Tibial artery (tissue), 4 donors: ENCODE measurements around the gene DISC1.

Experiments used
- DNase-seq, 2 donors: peaks; one replicate each; pipeline ENCODE4 v3.0.0-alpha.2; 2019
- H3K27ac ChIP-seq, 2 donors: fragments of 200-600 bp; sonication (generic) in 1 of 2; 1 replicate in 1 of 2; 2 replicates in 1 of 2; pipeline ENCODE4 v1.5.1; 2018 to 2019; ENCODE audit warnings: mild to moderate bottlenecking in 1 of 2
- H3K27me3 ChIP-seq, 2 donors: fragments of 200-600 bp; sonication (generic) in 1 of 2; one replicate each; pipeline versions ENCODE4 v1.5.1 to v1.6.0; 2016 to 2019
- H3K36me3 ChIP-seq, 3 donors: fragments of 200-600 bp; sonication (generic) in 2 of 3; one replicate each; pipeline ENCODE4 v1.5.1; 2016 to 2019; ENCODE audit warnings: mild to moderate bottlenecking in 2 of 3
- H3K4me1 ChIP-seq, 4 donors: fragments of 200-600 bp; sonication (generic) in 2 of 4; 1 replicate in 3 of 4; 2 replicates in 1 of 4; pipeline ENCODE4 v1.5.1; 2016 to 2019
- H3K4me3 ChIP-seq, 2 donors: fragments of 200-600 bp; sonication (generic) in 1 of 2; 1 replicate in 1 of 2; 2 replicates in 1 of 2; pipeline ENCODE4 v1.5.1; 2018 to 2019; ENCODE audit warnings: mild to moderate bottlenecking in 2 of 2
- H3K9me3 ChIP-seq, 3 donors: fragments of 200-600 bp; sonication (generic) in 1 of 3; one replicate each; pipeline ENCODE4 v1.5.1; 2016 to 2019
- CTCF ChIP-seq, 2 experiments: fragments of 200-600 bp in 1 of 2; fragments of 450-650 bp in 1 of 2; IDR thresholded peaks; one replicate each; pipeline ENCODE4 v1.5.1; 2017 to 2019; ENCODE audit warnings: antibody characterized with exemption in 2 of 2, mild to moderate bottlenecking in 1 of 2, moderate library complexity in 1 of 2
- intact Hi-C: fragments of 100-400 bp; cut with DNase I; formaldehyde crosslinking; loops from one replicate; pipeline ENCODE4 v1.15.0; 2023; ENCODE audit warnings: low total_unique reads

DISC1 gene

GRCh38 chr1:231606712-231607111, 19.9 kb upstream of the DISC1 start:
- peaks cover 0 to 18% (median 3%) of the 10 kb centered on the region in 4 donors for H3K4me1 ChIP-seq

GRCh38 chr1:231610388-231610787, 16.2 kb upstream of the DISC1 start:
- Histone ChIP-seq H3K4me1 (no peaks in the 10 kb centered on the region), H3K4me3 (no peak overlapping the region), H3K36me3 (no peaks in the 10 kb centered on the region), H3K9me3 (no peaks in the 10 kb centered on the region), H3K27ac (no peak overlapping the region), H3K27me3 (no peaks in the 10 kb centered on the region)
- intact Hi-C loops, result no loop called here
- TF ChIP-seq CTCF (IDR thresholded peaks at IDR 0.05), result no peak
- DNase-seq, result no peak

More at GRCh38 chr1:231606712-231607111, 19.9 kb upstream of the DISC1 start:
- H3K9me3 ChIP-seq, result no peaks in the 10 kb centered on the region
- no peaks in the 10 kb centered on the region for H3K27me3 ChIP-seq
- intact Hi-C loops, result no loop called here
- H3K27ac ChIP-seq, result no peak overlapping the region
- no peak for DNase-seq
- no peak overlapping the region for H3K4me3 ChIP-seq
- TF ChIP-seq CTCF (IDR thresholded peaks at IDR 0.05), result no peak
- no peaks in the 10 kb centered on the region for H3K36me3 ChIP-seq

DNA sequence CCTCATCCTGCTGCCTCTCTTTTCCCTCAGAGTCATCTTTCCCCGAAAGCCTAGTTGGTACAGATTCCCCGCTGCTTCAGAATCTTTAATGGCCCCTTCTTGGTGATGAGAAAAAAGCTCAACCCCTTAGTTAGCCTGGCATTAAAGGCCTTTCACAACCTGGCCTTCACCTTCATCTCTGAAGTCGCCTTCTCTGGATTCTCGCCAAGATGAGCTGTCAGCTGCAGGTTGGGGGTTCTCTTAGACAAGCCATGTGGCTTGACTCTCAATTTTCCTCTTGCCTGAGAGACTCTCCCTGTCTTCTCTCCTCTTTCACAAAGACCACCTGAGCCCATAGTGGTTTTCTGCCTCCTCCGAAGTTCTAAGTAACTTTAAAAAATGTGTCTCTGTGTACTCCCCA, 15.5 kb upstream of the DISC1 start:
- Histone ChIP-seq H3K36me3 (no peaks in the 10 kb centered on the region), H3K27me3 (no peaks in the 10 kb centered on the region), H3K27ac (no peak overlapping the region), H3K4me1 (no peaks in the 10 kb centered on the region), H3K4me3 (no peak overlapping the region), H3K9me3 (no peaks in the 10 kb centered on the region)
- intact Hi-C loops, result no loop called here
- DNase-seq, result no peak
- TF ChIP-seq CTCF (IDR thresholded peaks at IDR 0.05), result no peak

DNA sequence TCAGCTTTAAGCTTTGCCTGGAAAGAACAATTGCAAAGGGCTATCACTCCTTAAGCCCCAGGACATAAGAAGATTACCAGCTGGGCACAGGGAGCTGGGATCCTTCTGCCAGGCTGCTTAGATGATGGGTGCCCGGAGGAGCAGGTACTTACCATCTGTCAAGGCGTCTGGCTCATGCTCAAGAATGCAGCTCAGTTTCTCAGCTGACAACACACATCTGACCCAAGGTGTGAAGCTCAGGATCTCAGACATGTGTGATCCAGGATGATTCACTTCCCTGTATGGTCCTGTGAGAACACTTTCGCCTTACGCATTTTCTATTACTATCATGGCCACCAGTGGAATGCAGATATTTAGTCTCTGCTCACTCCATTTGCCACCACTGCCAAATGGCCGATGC, 14.7 kb upstream of the DISC1 start:
- Histone ChIP-seq H3K4me3 (no peak overlapping the region), H3K27me3 (no peaks in the 10 kb centered on the region), H3K4me1 (no peaks in the 10 kb centered on the region), H3K9me3 (no peaks in the 10 kb centered on the region), H3K27ac (no peak overlapping the region), H3K36me3 (no peaks in the 10 kb centered on the region)
- no peak for DNase-seq
- no peak for TF ChIP-seq CTCF (IDR thresholded peaks at IDR 0.05)
- intact Hi-C loops, result no loop called here

DNA sequence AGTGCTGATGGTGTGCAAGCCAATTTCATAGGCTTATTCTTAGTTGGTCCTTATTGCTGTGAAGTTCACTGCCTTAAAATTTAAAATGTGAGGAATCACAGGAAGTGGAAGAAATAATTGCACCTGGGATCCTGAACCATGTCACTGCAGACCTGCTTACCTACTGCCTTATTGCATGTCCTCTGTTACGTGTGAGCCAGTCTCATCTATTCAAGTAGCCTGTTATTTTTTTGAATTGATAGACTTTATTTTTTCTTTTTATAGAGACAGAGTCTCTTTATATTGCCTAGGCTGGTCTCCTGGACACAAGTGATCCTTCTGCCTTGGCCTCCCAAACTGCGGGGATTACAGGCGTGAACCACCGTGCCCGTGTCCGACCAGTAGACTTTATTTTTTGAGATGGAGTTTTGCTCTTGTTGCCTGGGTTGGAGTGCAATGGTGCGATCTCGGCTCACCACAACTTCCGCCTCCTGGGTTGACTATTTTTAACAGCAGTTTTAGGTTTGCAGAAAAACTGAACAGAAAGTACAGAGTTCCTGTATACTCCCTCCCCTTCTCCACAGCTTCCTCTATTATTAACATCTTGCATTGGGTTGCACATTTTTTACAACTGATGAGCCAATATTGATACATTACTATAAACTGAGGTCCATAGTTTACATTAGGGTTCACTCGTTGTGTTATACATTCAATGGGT, 14.0 kb upstream of the DISC1 start:
- intact Hi-C loops, result no loop called here
- no peak for DNase-seq
- TF ChIP-seq CTCF (IDR thresholded peaks at IDR 0.05), result no peak

More for the DNA sequence above, 14.0 kb upstream of the DISC1 start:
- Histone ChIP-seq H3K4me1 (no peaks in the 10 kb centered on the region), H3K27ac (no peak overlapping the region), H3K27me3 (no peaks in the 10 kb centered on the region), H3K9me3 (no peaks in the 10 kb centered on the region), H3K4me3 (no peak overlapping the region), H3K36me3 (no peaks in the 10 kb centered on the region)
